Fibroblast of mammary gland (primary cell): ENCODE results near the gene FLT1.
A peak's percentile ranks its signal among the peaks of the same experiment; 100 is the strongest.

Experiments
- DNase-seq: peaks from one replicate; pipeline ENCODE4 v3.0.0-alpha.2; 2010; ENCODE audit warnings: low read depth
- H3K4me3 ChIP-seq: 2 replicates; pipeline ENCODE4 v1.5.1; 2011; ENCODE audit warnings: low read depth, mild to moderate bottlenecking, low read length, moderate library complexity; ENCODE audit not compliant: control insufficient read depth
- TF ChIP-seq, protein P1 (sequence below): conservative IDR thresholded peaks from 2 replicates; pipeline ENCODE4 v1.5.1; 2011; ENCODE audit warnings: low read depth, low read length, inconsistent platforms; ENCODE audit not compliant: control insufficient read depth, insufficient read depth

FLT1 gene

DNA sequence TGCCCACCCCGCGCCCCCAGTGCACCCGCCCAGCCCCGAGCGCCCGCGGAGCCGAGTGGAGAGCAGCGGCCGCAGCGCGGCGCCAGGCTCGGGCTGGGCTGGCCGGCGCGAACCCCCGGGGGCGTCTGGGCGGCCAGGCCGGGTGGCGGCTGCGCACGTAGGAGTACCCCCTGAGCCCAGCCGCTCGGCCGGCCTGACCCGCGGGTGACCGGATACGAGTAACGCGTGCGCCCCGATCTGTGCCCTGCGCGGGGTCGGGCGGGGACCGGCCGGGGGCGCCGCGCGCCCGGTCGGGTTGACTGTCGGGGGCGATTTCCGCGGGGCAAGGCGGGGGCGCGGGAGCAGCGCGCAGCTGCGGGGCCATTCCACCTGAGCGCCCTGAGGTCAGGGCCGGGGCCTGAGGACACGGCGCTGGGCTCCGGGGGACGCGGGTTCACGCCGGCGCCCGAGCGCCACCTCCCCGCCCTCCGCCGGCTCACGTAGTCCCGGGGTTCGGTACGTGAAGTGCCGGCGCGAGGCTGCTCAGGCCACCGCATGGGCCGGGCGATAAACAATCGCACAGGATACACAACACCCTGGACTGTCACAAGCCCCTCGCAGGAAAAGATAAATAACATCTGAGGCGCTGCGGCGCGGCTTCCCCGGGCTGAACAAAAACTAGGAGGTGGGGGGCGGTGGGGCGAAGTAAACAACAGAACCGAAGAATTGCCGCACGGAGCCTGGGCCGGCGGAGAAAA, 37.6 kb upstream of the FLT1 start:
- DNase-seq = no peak
- TF ChIP-seq, protein P1, sequence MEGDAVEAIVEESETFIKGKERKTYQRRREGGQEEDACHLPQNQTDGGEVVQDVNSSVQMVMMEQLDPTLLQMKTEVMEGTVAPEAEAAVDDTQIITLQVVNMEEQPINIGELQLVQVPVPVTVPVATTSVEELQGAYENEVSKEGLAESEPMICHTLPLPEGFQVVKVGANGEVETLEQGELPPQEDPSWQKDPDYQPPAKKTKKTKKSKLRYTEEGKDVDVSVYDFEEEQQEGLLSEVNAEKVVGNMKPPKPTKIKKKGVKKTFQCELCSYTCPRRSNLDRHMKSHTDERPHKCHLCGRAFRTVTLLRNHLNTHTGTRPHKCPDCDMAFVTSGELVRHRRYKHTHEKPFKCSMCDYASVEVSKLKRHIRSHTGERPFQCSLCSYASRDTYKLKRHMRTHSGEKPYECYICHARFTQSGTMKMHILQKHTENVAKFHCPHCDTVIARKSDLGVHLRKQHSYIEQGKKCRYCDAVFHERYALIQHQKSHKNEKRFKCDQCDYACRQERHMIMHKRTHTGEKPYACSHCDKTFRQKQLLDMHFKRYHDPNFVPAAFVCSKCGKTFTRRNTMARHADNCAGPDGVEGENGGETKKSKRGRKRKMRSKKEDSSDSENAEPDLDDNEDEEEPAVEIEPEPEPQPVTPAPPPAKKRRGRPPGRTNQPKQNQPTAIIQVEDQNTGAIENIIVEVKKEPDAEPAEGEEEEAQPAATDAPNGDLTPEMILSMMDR = no peak
- H3K4me3 ChIP-seq = peak overlapping the region; percentile 37

- TF ChIP-seq, protein P1 = no peak
- peak overlapping the region; percentile 37 for H3K4me3 ChIP-seq
- no peak for DNase-seq
These were observed 37.0 kb upstream of the FLT1 start for GRCh38 chr13:28531845-28532387.

DNA sequence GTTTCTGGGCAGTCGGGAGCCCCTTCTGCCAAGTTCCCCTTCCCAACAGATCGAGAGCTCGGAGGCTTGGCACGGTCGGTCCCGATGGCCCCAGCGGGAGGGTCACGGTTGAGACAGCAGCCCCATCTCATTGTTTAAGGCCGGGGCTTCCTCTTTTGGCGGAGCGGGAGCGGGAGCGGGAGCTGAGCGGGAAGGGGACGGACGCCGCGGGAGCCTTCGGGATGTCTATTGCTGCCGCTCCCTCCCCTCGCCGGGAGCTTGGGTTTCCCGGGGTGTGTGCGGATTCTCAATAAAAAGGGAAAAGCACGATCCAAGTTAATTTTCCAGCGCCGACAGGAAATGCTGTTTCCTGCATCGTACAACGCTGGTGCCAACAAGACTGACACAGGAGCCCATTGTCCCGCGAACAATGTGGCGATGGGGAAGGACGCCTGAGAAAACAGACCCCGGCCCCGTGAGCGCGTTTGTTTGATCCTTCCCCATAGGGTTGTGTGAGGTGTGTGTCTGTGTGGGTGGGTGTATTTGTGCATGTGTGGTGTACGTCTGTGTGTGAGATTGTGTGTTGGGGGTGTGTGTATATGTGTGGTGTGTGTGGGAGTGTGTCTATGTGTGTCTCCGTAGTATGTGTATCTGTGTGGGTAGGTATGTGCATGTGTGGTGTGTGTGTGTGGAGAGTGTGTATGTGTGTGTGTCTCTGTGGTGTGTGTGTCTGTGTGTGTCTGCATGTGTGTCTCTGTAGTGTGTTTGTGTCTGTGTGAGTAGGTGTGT, 36.3 kb upstream of the FLT1 start:
- H3K4me3 ChIP-seq = peak overlapping the region; percentile 41
- TF ChIP-seq, protein P1 = no peak
- peak; percentile 27 for DNase-seq

GRCh38 chr13:28530729-28531076, 35.8 kb upstream of the FLT1 start:
- TF ChIP-seq, protein P1 = peak; percentile 11
- DNase-seq = peak; percentile 25
- no peak overlapping the region for H3K4me3 ChIP-seq

- no peak overlapping the region for H3K4me3 ChIP-seq
- TF ChIP-seq, protein P1 = no peak
- DNase-seq = peak; percentile 31
These were observed 34.9 kb upstream of the FLT1 start for GRCh38 chr13:28529836-28530235.

GRCh38 chr13:28528848-28529247, 33.9 kb upstream of the FLT1 start:
- TF ChIP-seq, protein P1 = no peak
- DNase-seq = peak; percentile 24
- H3K4me3 ChIP-seq = no peak overlapping the region
